Measurements from ENCODE around the gene PBXIP1.

The PBXIP1 gene

GRCh38 chr1:154955718-154956543 is at the start of gene PBXIP1:
Gene PBXIP1 (minus strand): TSS chr1:154956099. CDS start chr1:154953721, 2,378 bp downstream.
- DNase-seq: peak; percentile 85

- peak; percentile 33 for DNase-seq
Measured at GRCh38 chr1:155005076-155006011, 49.4 kb upstream of the PBXIP1 start.

- DNase-seq: no peak
Measured at GRCh38 chr1:155004352-155005075, 48.6 kb upstream of the PBXIP1 start.

- DNase-seq: no peak
Measured at GRCh38 chr1:155003766-155004351, 48.0 kb upstream of the PBXIP1 start.

- DNase-seq: no peak
Measured at GRCh38 chr1:155003227-155003765, 47.4 kb upstream of the PBXIP1 start.

GRCh38 chr1:155002464-155003226 is 46.7 kb upstream of the PBXIP1 start, which contains the start of gene ZBTB7B:
Gene ZBTB7B (plus strand): TSS chr1:155002802. CDS start chr1:155014661, 11,859 bp downstream.
- no peak for DNase-seq

- DNase-seq: peak; percentile 99
Measured at GRCh38 chr1:155001675-155002463, 46.0 kb upstream of the PBXIP1 start.

GRCh38 chr1:155001425-155001674 is 45.5 kb upstream of the PBXIP1 start:
- no peak for DNase-seq

GRCh38 chr1:155000726-155001424 is 45.0 kb upstream of the PBXIP1 start:
- peak; percentile 66 for DNase-seq

GRCh38 chr1:155000411-155000725 is 44.5 kb upstream of the PBXIP1 start:
- no peak for DNase-seq

GRCh38 chr1:154999571-155000410 is 43.9 kb upstream of the PBXIP1 start:
- no peak for DNase-seq

GRCh38 chr1:154998818-154999570 is 43.1 kb upstream of the PBXIP1 start:
- peak; percentile 64 for DNase-seq

- DNase-seq: no peak
Measured at GRCh38 chr1:154998201-154998780, 42.4 kb upstream of the PBXIP1 start.

- peak; percentile 60 for DNase-seq
Measured at GRCh38 chr1:154996966-154997701, 41.2 kb upstream of the PBXIP1 start.

- DNase-seq: peak; percentile 64
Measured at GRCh38 chr1:154995301-154995983, 39.5 kb upstream of the PBXIP1 start.

- no peak for DNase-seq
Measured at GRCh38 chr1:154994591-154994990, 38.7 kb upstream of the PBXIP1 start.

GRCh38 chr1:154994269-154994587 is 38.3 kb upstream of the PBXIP1 start:
- DNase-seq: no peak
